ENCODE results near the gene CCNL2. TPM values are rescaled to one million over a fixed set of nuclear protein-coding genes. Genes with fewer than 3 reads are reported as not detected.

The CCNL2 gene
- total RNA-seq, 4 donors from 2014 or later: 122 to 249 (median 142) TPM

- no peak overlapping the region for H3K4me3 ChIP-seq (ENCODE audit: low read depth, poor library complexity, severe bottlenecking)
- WGBS, 2 donors: 51 to 52% methylated on average over 20 of the region's 20 CpGs
- TF ChIP-seq POLR2A (IDR thresholded peaks at IDR 0.05) (no peak), CTCF (IDR thresholded peaks at IDR 0.05) (no peak)
- DNase-seq (ENCODE audit: low spot score in 2 of 2): no peak
- intact Hi-C loops (cut with DNase I; ENCODE audit: low total_unique reads): no loop called here
Observed at GRCh38 chr1:1402072-1402900, 3.2 kb upstream of the CCNL2 start.

GRCh38 chr1:1401457-1402010 is 2.4 kb upstream of the CCNL2 start:
- TF ChIP-seq POLR2A (IDR thresholded peaks at IDR 0.05) (no peak), CTCF (IDR thresholded peaks at IDR 0.05) (no peak)
- intact Hi-C loops (cut with DNase I; ENCODE audit: low total_unique reads): no loop called here
- WGBS, 2 donors: 87 to 93% methylated on average over 7 of the region's 7 CpGs
- no peak for DNase-seq (ENCODE audit: low spot score in 2 of 2)
- no peak overlapping the region for H3K4me3 ChIP-seq (ENCODE audit: low read depth, poor library complexity, severe bottlenecking)

GRCh38 chr1:1400576-1401456 is 1.7 kb upstream of the CCNL2 start:
- intact Hi-C loops (cut with DNase I; ENCODE audit: low total_unique reads): no loop called here
- 85 to 86% methylated on average over 20 to 22 of the region's 22 CpGs for WGBS, 2 donors

GRCh38 chr1:1399872-1400575 is 889 bp upstream of the CCNL2 start:
- peak overlapping the region; percentile 94 for H3K4me3 ChIP-seq (ENCODE audit: low read depth, poor library complexity, severe bottlenecking)
- no peak for DNase-seq (ENCODE audit: low spot score in 2 of 2)
- intact Hi-C loops (cut with DNase I; ENCODE audit: low total_unique reads): no loop called here
- 4 to 8% methylated on average over 32 to 34 of the region's 34 CpGs for WGBS, 2 donors
- TF ChIP-seq POLR2A (IDR thresholded peaks at IDR 0.05): no peak
- TF ChIP-seq CTCF (IDR thresholded peaks at IDR 0.05): no peak

More at GRCh38 chr1:1400576-1401456, 1.7 kb upstream of the CCNL2 start:
- no peak overlapping the region for H3K4me3 ChIP-seq (ENCODE audit: low read depth, poor library complexity, severe bottlenecking)
- DNase-seq (ENCODE audit: low spot score in 2 of 2): peak in 1 of 2 donors; percentile 84
- TF ChIP-seq POLR2A (IDR thresholded peaks at IDR 0.05): no peak
- peak in 1 of 3 donors; percentile 89 for TF ChIP-seq CTCF (IDR thresholded peaks at IDR 0.05)

GRCh38 chr1:1398677-1399186 is 403 bp downstream of the CCNL2 start:
- H3K4me3 ChIP-seq (ENCODE audit: low read depth, poor library complexity, severe bottlenecking): peak overlapping the region; percentile 92
- peak in 1 of 2 donors; percentile 84 for DNase-seq (ENCODE audit: low spot score in 2 of 2)
- WGBS, 2 donors: 0 to 1% methylated on average over 8 to 10 of the region's 54 CpGs
- TF ChIP-seq CTCF (IDR thresholded peaks at IDR 0.05) (no peak), POLR2A (IDR thresholded peaks at IDR 0.05) (no peak)
- intact Hi-C loops (cut with DNase I; ENCODE audit: low total_unique reads): no loop called here

Data from lower leg skin (tissue), 4 donors.